HEK293 (cell line): ENCODE results near the gene RELB.

Experiments used
- CTCF ChIA-PET: fragments of 350-600 bp; formaldehyde crosslinking; extraction: SDS; loops from one replicate; lab custom pipeline; 2021; ENCODE audit warnings: antibody characterized with exemption; lab: Yijun Ruan, JAX
- POLR2A ChIA-PET: fragments of 300-600 bp; formaldehyde crosslinking; extraction: SDS; loops from one replicate; lab custom pipeline; 2020; ENCODE audit warnings: antibody characterized with exemption, inconsistent platforms; lab: Yijun Ruan, JAX
- H3K27ac ChIP-seq: fragments of 200-500 bp; sonication (Bioruptor generic); 2 replicates; pipeline ENCODE4 v1.5.1; 2014; ENCODE audit warnings: low read depth, low read length, control low read depth, inconsistent platforms; ENCODE audit errors: extremely low read depth
- H3K36me3 ChIP-seq, 2 experiments: fragments of 200-500 bp in 1 of 2; sonication (Bioruptor generic) in 1 of 2; 1 replicate in 1 of 2; 2 replicates in 1 of 2; pipeline ENCODE4 v1.5.1; 2014 to 2017; ENCODE audit warnings: inconsistent platforms in 2 of 2, low read length in 2 of 2; ENCODE audit not compliant: control insufficient read depth in 2 of 2, insufficient read depth in 1 of 2
- H3K4me1 ChIP-seq: fragments of 200-500 bp; sonication (Bioruptor generic); 2 replicates; pipeline ENCODE4 v1.5.1; 2014; ENCODE audit warnings: mild to moderate bottlenecking, low read length, inconsistent platforms; ENCODE audit not compliant: control insufficient read depth, insufficient read depth
- H3K4me3 ChIP-seq: 2 replicates; pipeline ENCODE4 v1.5.1; 2011; ENCODE audit warnings: low read depth, mild to moderate bottlenecking, control low read depth, low read length, moderate library complexity
- H3K9me3 ChIP-seq: fragments of 200-500 bp; sonication (Bioruptor generic); 2 replicates; pipeline ENCODE4 v1.5.1; 2014; ENCODE audit warnings: low read depth, low read length, inconsistent platforms; ENCODE audit not compliant: control insufficient read depth, insufficient read depth
- GFI1B ChIP-seq: fragments of 450-650 bp; formaldehyde crosslinking; IDR thresholded peaks from 2 replicates; pipeline ENCODE4 v1.5.1; 2016; ENCODE audit warnings: missing biosample characterization, missing genetic modification characterization
- KLF1 ChIP-seq: fragments of 450-650 bp; formaldehyde crosslinking; IDR thresholded peaks from 2 replicates; pipeline ENCODE4 v1.5.1; 2016; ENCODE audit warnings: missing biosample characterization, missing genetic modification characterization
- KLF17 ChIP-seq: fragments of 450-650 bp; formaldehyde crosslinking; IDR thresholded peaks from 2 replicates; pipeline ENCODE4 v1.5.1; 2016; ENCODE audit warnings: missing biosample characterization, missing genetic modification characterization
- PRDM2 ChIP-seq: fragments of 450-650 bp; formaldehyde crosslinking; IDR thresholded peaks from 2 replicates; pipeline ENCODE4 v1.5.1; 2016; ENCODE audit warnings: missing biosample characterization, missing genetic modification characterization, borderline replicate concordance
- PRDM6 ChIP-seq: fragments of 450-650 bp; formaldehyde crosslinking; IDR thresholded peaks from 2 replicates; pipeline ENCODE4 v1.5.1; 2017; ENCODE audit warnings: missing biosample characterization, missing genetic modification characterization
- ZBTB17 ChIP-seq: fragments of 450-650 bp; formaldehyde crosslinking; IDR thresholded peaks from 2 replicates; pipeline ENCODE4 v1.5.1; 2016; ENCODE audit warnings: missing biosample characterization, missing genetic modification characterization
- ZNF19 ChIP-seq: fragments of 450-650 bp; formaldehyde crosslinking; IDR thresholded peaks from 2 replicates; pipeline ENCODE4; 2016; ENCODE audit warnings: missing biosample characterization, missing genetic modification characterization, low read depth
- ZNF292 ChIP-seq: fragments of 450-650 bp; formaldehyde crosslinking; IDR thresholded peaks from 2 replicates; pipeline ENCODE4 v1.5.1; 2016; ENCODE audit warnings: low read depth, missing biosample characterization, missing genetic modification characterization, borderline replicate concordance
- ZNF558 ChIP-seq: fragments of 450-650 bp; formaldehyde crosslinking; IDR thresholded peaks from 2 replicates; pipeline ENCODE4 v1.5.1; 2016; ENCODE audit warnings: missing biosample characterization, missing genetic modification characterization
- ZNF600 ChIP-seq: fragments of 450-650 bp; formaldehyde crosslinking; IDR thresholded peaks from 2 replicates; pipeline ENCODE4 v1.5.1; 2016; ENCODE audit warnings: missing biosample characterization, missing genetic modification characterization
- ZNF707 ChIP-seq: fragments of 450-650 bp; formaldehyde crosslinking; IDR thresholded peaks from 2 replicates; pipeline ENCODE4 v1.5.1; 2016; ENCODE audit warnings: missing biosample characterization, missing genetic modification characterization
- ZNF768 ChIP-seq: fragments of 450-650 bp; formaldehyde crosslinking; IDR thresholded peaks from 2 replicates; pipeline ENCODE4 v1.5.1; 2018; ENCODE audit warnings: missing biosample characterization, mild to moderate bottlenecking, missing genetic modification characterization
- ZSCAN5A ChIP-seq: fragments of 450-650 bp; formaldehyde crosslinking; IDR thresholded peaks from 2 replicates; pipeline ENCODE4 v1.5.1; 2016; ENCODE audit warnings: missing biosample characterization, missing genetic modification characterization
- ZXDB ChIP-seq: fragments of 450-650 bp; formaldehyde crosslinking; IDR thresholded peaks from 2 replicates; pipeline ENCODE4 v1.5.1; 2016; ENCODE audit warnings: missing biosample characterization, missing genetic modification characterization

The RELB gene

GRCh38 chr19:44975444-44975843 is 25.8 kb upstream of the RELB start (continued):
- TF ChIP-seq ZNF19 (tag by site-specific recombination) (no peak), ZNF707 (tag by site-specific recombination) (no peak), ZSCAN5A (tag by site-specific recombination) (no peak), KLF1 (tag by site-specific recombination) (no peak), KLF17 (tag by site-specific recombination) (no peak), ZNF600 (no peak)

GRCh38 chr19:44984005-44984404 is 17.3 kb upstream of the RELB start:
- POLR2A ChIA-PET = interaction anchor here (0.6 kb wide), 1 partner anchor 231 kb away, joined by 4 read pairs; no protein-coding TSS in a partner anchor
- TF ChIP-seq ZBTB17 (no peak), ZNF292 (tag by site-specific recombination) (no peak), ZNF768 (no peak), GFI1B (tag by site-specific recombination) (no peak), PRDM2 (tag by site-specific recombination) (no peak), ZNF558 (tag by site-specific recombination) (no peak), ZNF707 (tag by site-specific recombination) (no peak)
- TF ChIP-seq, all 188 proteins: peak for 0
- Histone ChIP-seq H3K4me3 (no peak overlapping the region), H3K4me1 (no peaks in the 10 kb centered on the region), H3K27ac (no peak overlapping the region), H3K36me3 (peaks cover 53 to 79% of the 10 kb centered on the region in 2 experiments), H3K9me3 (no peaks in the 10 kb centered on the region)
- CTCF ChIA-PET = no interaction called here

- CTCF ChIA-PET = interaction anchor here (0.6 to 2.0 kb wide), 5 partner anchors 10 to 331 kb away, joined by 3 to 6 read pairs (median 4); no protein-coding TSS in a partner anchor
- H3K36me3 ChIP-seq = peaks cover 43 to 79% of the 10 kb centered on the region in 2 experiments
- no peak overlapping the region for H3K27ac ChIP-seq
- H3K4me1 ChIP-seq = no peaks in the 10 kb centered on the region
- POLR2A ChIA-PET = no interaction called here
- TF ChIP-seq PRDM6 (tag by site-specific recombination) (no peak), ZXDB (tag by site-specific recombination) (no peak)
- no peak overlapping the region for H3K4me3 ChIP-seq
- H3K9me3 ChIP-seq = no peaks in the 10 kb centered on the region
These were observed 15.8 kb upstream of the RELB start for GRCh38 chr19:44985445-44985844.
